Kidney (tissue), 14 donors: ENCODE measurements around the gene TBC1D9B. TPM values are rescaled to one million over a fixed set of nuclear protein-coding genes. Genes with fewer than 3 reads are reported as not detected.

Experiments
- DNase-seq, 5 donors: peaks; one replicate each; pipeline ENCODE4 v3.0.0-alpha.2; 2013 to 2020
- FAIRE-seq: peaks from 2 replicates; lab custom pipeline; 2012; peaks lifted over from hg19 to GRCh38; lab: Jason Lieb, UNC
- H3K27ac ChIP-seq, 2 donors: one replicate each; pipeline ENCODE4 v1.7.0; 2013; ENCODE audit warnings: low read depth in 2 of 2, low read length in 2 of 2, inconsistent platforms in 1 of 2
- H3K27me3 ChIP-seq: one replicate; pipeline ENCODE4 v1.7.1; 2013; ENCODE audit warnings: low read length, inconsistent platforms; ENCODE audit not compliant: control insufficient read depth, insufficient read depth
- H3K36me3 ChIP-seq, 3 donors: one replicate each; pipeline versions ENCODE4 v1.7.0 to v1.7.1; 2013; ENCODE audit warnings: low read length in 3 of 3, control low read depth in 1 of 3, inconsistent platforms in 1 of 3; ENCODE audit not compliant: insufficient read depth in 3 of 3, control insufficient read depth in 2 of 3
- H3K4me1 ChIP-seq, 3 donors: one replicate each; pipeline versions ENCODE4 v1.7.0 to v1.7.1; 2013; ENCODE audit warnings: low read length in 3 of 3, inconsistent platforms in 1 of 3, low read depth in 1 of 3; ENCODE audit not compliant: control insufficient read depth in 2 of 3, insufficient read depth in 2 of 3
- H3K4me3 ChIP-seq, 3 donors: one replicate each; pipeline versions ENCODE4 v1.7.0 to v1.8.1; 2013; ENCODE audit warnings: low read length in 3 of 3, control low read depth in 1 of 3, inconsistent platforms in 1 of 3
- H3K9ac ChIP-seq, 3 donors: one replicate each; pipeline versions ENCODE4 v1.7.0 to v1.7.1; 2013; ENCODE audit warnings: low read length in 3 of 3, control low read depth in 1 of 3, inconsistent platforms in 1 of 3
- H3K9me3 ChIP-seq, 3 donors: one replicate each; pipeline versions ENCODE4 v1.7.0 to v1.7.1; 2013; ENCODE audit warnings: low read length in 3 of 3, control low read depth in 1 of 3, inconsistent platforms in 1 of 3; ENCODE audit not compliant: control insufficient read depth in 2 of 3, insufficient read depth in 1 of 3
- intact Hi-C: fragments of 100-400 bp; cut with DNase I; formaldehyde crosslinking; loops from one replicate; pipeline ENCODE4 v1.11.1; 2022
- polyA plus RNA-seq: library from polyadenylated mRNA; stranded (reverse); fragments of 350-450 nt; fragmentation: Illumina TruSeq; extraction: RNeasy Lipid Tissue Mini Kit (QIAGEN cat#74804); gene quantifications from one replicate; pipeline ENCODE4 v1.2.3, GENCODE V29; 2014; ENCODE audit warnings: low read depth, low replicate concordance; ENCODE audit not compliant: insufficient read depth
- total RNA-seq: library from RNA; stranded (reverse); fragmentation: NEBNext Ultra II Directional; extraction: Animal tissue kit (Norgen Biotek cat#: 25700); gene quantifications from one replicate; pipeline ENCODE4 v1.2.1, GENCODE V29; 2021
- TF ChIP-seq, protein P1 (sequence below): IDR thresholded peaks from 3 replicates; pipeline ENCODE4 v1.5.1; 2012; ENCODE audit warnings: mild to moderate bottlenecking, moderate library complexity, borderline replicate concordance; ENCODE audit not compliant: insufficient read depth; ENCODE audit errors: extremely low read depth
- donor health status: control.
- donor health status: control.
- donor health status: control.
- donor health status: control.
- donor health status: control.
- donor health status: DM: yes; HTN: yes; CAD: no.
- donor health status: Normal renal cell carcinoma (clear cell type).

Gene TBC1D9B
- total and polyA plus RNA-seq, 2 donors from 2014 or later = 49.5 to 117 TPM

DNA sequence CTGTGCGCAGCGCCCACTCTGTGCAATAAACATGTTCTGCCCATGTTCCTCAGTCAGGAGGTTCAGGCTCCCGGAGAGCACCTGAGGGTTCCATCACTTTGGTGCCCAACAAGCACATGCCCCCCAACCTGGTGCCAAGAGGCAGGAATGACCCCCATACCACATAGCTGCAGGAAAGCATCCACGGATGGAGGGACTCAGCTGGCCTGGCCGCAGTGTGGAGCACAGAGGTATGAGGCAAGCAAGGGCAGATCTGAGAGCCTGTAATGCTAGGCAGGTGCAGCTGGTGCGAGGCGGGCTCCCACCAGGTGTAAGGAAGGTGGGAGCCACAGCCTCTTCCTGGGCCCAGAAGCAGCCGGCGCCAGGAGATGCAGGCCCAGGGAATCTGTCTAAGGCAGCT lies 44.8 kb downstream of the TBC1D9B start:
- Histone ChIP-seq H3K4me3 (no peak overlapping the region), H3K9ac (no peak overlapping the region), H3K4me1 (peaks cover 0 to 3% (median 0%) of the 10 kb centered on the region in 3 donors), H3K36me3 (peaks cover 2 to 17% (median 8%) of the 10 kb centered on the region in 3 donors), H3K27ac (no peak overlapping the region), H3K27me3 (no peaks in the 10 kb centered on the region), H3K9me3 (no peaks in the 10 kb centered on the region)
- no peak for DNase-seq
- no peak for FAIRE-seq
- intact Hi-C loops = no loop called here
- TF ChIP-seq, protein P1, sequence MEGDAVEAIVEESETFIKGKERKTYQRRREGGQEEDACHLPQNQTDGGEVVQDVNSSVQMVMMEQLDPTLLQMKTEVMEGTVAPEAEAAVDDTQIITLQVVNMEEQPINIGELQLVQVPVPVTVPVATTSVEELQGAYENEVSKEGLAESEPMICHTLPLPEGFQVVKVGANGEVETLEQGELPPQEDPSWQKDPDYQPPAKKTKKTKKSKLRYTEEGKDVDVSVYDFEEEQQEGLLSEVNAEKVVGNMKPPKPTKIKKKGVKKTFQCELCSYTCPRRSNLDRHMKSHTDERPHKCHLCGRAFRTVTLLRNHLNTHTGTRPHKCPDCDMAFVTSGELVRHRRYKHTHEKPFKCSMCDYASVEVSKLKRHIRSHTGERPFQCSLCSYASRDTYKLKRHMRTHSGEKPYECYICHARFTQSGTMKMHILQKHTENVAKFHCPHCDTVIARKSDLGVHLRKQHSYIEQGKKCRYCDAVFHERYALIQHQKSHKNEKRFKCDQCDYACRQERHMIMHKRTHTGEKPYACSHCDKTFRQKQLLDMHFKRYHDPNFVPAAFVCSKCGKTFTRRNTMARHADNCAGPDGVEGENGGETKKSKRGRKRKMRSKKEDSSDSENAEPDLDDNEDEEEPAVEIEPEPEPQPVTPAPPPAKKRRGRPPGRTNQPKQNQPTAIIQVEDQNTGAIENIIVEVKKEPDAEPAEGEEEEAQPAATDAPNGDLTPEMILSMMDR = no peak

DNA sequence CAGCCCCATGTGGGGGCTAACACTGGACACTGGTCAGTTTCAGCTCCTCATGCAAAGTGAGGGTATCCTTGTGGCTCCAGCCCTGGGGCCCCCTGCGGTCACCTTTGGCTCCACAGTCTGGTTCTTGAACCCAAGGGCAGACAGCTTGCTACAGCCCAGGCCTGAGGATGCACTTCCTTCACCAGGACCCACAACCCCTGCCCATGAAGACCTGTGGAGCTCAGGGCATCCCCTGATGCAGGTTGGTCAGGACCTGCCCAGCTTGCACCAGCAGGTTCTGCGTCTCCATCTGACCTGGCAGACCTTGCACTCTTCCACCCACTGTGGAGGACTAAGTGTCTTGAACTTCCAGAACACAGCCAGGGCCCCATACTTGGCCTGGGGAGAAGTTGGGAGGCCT lies 45.4 kb downstream of the TBC1D9B start:
- no peak for FAIRE-seq
- intact Hi-C loops = no loop called here
- no peak overlapping the region for H3K4me3 ChIP-seq
- DNase-seq = peak in 2 of 5 donors; percentile 28 to 54
- peaks cover 2 to 17% (median 8%) of the 10 kb centered on the region in 3 donors for H3K36me3 ChIP-seq
- H3K9me3 ChIP-seq = no peaks in the 10 kb centered on the region
- no peak overlapping the region for H3K9ac ChIP-seq
- no peak overlapping the region for H3K27ac ChIP-seq
- TF ChIP-seq, protein P1 = no peak
- peaks cover 0 to 6% (median 0%) of the 10 kb centered on the region in 3 donors for H3K4me1 ChIP-seq
- no peaks in the 10 kb centered on the region for H3K27me3 ChIP-seq

DNA sequence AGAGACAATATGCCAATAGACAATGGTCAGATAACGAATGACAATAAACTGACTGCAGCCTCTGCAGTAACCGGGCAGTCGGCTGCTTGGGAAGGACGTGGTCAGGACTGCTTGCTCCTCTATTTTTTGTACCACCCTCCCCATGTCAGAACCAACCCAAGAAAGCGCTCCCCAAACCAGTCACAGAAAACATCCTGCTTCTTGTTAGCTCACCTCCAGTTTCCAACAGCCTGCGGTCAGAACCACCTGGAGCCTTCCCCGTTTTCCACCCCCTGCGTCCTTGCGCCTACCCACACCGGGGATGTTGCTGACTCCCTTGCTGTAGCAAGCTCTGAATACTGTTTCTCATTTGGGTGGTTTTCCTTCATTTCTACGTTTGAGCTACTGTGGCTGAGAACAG lies 47.4 kb downstream of the TBC1D9B start:
- H3K4me1 ChIP-seq = peaks cover 0 to 6% (median 0%) of the 10 kb centered on the region in 3 donors
- no peaks in the 10 kb centered on the region for H3K27me3 ChIP-seq
- H3K4me3 ChIP-seq = no peak overlapping the region
- FAIRE-seq (no peak), DNase-seq (peak in 1 of 5 donors; percentile 36)
- no peaks in the 10 kb centered on the region for H3K9me3 ChIP-seq
- H3K36me3 ChIP-seq = peaks cover 0 to 17% (median 8%) of the 10 kb centered on the region in 3 donors
- no peak overlapping the region for H3K27ac ChIP-seq
- TF ChIP-seq, protein P1 = no peak
- H3K9ac ChIP-seq = no peak overlapping the region
- intact Hi-C loops = no loop called here
